ENCODE results near the gene LRRC4C. TPM values are rescaled to one million over a fixed set of nuclear protein-coding genes. Genes with fewer than 3 reads are reported as not detected.

The LRRC4C gene
- total and polyA plus RNA-seq, 10 of the 15 experiments (the other 5 are each of a cell fraction or from before 2014, with no cell fraction given) = 1.5 TPM; not detected in 9

DNA sequence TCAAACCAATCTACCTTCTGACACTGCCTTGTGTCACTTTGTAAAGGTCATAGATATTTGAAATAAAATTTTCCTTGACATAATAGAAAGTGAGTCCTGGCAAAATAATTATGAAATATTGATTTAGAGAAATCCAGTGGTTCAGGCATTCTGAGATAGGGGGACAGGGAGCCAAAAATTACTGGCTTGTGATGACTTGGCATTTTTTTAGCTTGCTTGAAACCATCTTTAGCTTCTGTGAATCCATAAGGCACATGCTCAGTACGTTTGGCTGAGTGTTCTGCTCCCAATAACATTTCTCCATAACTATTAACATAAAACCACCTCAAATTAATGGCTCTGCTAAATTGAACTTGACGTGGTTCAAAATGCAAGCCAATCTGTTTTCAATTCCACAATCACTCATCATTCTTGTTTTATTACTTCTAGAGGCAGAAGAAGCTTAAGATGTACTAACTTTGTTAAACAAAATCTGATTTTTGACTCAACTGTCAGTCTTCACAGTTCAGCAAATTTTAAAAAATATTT, 209.0 kb downstream of the LRRC4C start:
- intact Hi-C loops (cut with micrococcal nuclease; ENCODE audit: unreplicated experiment) (no loop called here), in situ Hi-C loops (cut with MboI) (no loop called here)
- Histone ChIP-seq H4K20me1 (ENCODE audit: control insufficient read depth, insufficient read depth) (no peaks in the 10 kb centered on the region), H3K9ac (ENCODE audit: control insufficient read depth, insufficient read depth, low read length) (no peak overlapping the region), H3K27ac (ENCODE audit: control insufficient read depth, insufficient read depth) (no peak overlapping the region), H3K4me2 (ENCODE audit: control insufficient read depth, insufficient read depth) (no peak overlapping the region), H3K36me3 (ENCODE audit: control insufficient read depth in 2 of 2, insufficient read depth in 2 of 2, low read length in 1 of 2) (no peaks in the 10 kb centered on the region), H3K9me3 (replicated peaks; ENCODE audit: control insufficient read depth, insufficient read depth, low read length) (no peaks in the 10 kb centered on the region), H3K4me3 (no peak overlapping the region), H2AFZ (ENCODE audit: control insufficient read depth, low read depth, low read length) (no peak overlapping the region), H3K27me3 (replicated peaks in 1 of 2; ENCODE audit: control insufficient read depth in 2 of 2, insufficient read depth in 2 of 2, low read length in 1 of 2) (no peaks in the 10 kb centered on the region), H3K4me1 (ENCODE audit: control insufficient read depth, insufficient read depth, low read length) (no peaks in the 10 kb centered on the region), H3K79me2 (ENCODE audit: control insufficient read depth, insufficient read depth, low read length) (no peaks in the 10 kb centered on the region)
- no peak for FAIRE-seq
- ChIA-PET RAD21 (ENCODE audit: unreplicated experiment) (no interaction called here), CTCF (no interaction called here), SMC1A (ENCODE audit: uncharacterized antibody, unreplicated experiment) (no interaction called here), POLR2A (no interaction called here)
- no TSS peak for BruUV-seq (replicated peaks)
- WGBS (ENCODE audit: insufficient coverage, insufficient replicate concordance, low lambda C conversion rate, missing lambda C conversion rate) = 0% methylated on average over 2 of the region's 2 CpGs
- TF ChIP-seq SREBF1 (IDR thresholded peaks at IDR 0.05; ENCODE audit: low read length) (no peak), TBL1XR1 (IDR thresholded peaks at IDR 0.05; ENCODE audit: low read depth, low read length) (no peak)
- no peak for DNase-seq (ENCODE audit: low read depth, low spot score)
- no peak for ATAC-seq

DNA sequence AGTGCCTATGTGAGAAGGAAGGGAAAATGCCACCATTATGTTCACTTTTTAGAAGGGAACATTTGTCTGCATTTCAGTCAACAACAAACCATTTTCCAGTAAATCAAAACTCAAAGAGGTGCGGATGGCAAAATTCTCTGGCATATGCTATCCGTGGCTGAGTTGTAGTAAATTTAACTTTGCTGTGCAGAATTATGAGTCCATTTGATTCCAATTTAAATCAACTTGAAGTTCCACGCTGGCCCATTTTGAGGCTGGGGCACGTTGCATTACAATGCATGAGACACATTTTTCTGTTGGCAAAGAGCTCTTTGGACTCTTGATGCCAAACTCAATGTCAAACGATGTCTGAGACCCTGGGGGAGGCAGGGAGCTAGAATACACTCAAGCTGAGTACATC, 211.8 kb downstream of the LRRC4C start:
- WGBS (ENCODE audit: insufficient coverage, insufficient replicate concordance, low lambda C conversion rate, missing lambda C conversion rate) = 16% methylated on average over 5 of the region's 5 CpGs
- BruUV-seq (replicated peaks) = no TSS peak
- RAD21 ChIA-PET (ENCODE audit: unreplicated experiment) = no interaction called here

More for the DNA sequence above, 211.8 kb downstream of the LRRC4C start:
- ChIA-PET SMC1A (ENCODE audit: uncharacterized antibody, unreplicated experiment) (interaction anchor here (1.6 kb wide), 1 partner anchor 184 kb away, joined by 6 read pairs; no protein-coding TSS in a partner anchor), CTCF (interaction anchor here (0.6 kb wide), 1 partner anchor 403 kb away, joined by 3 read pairs; no protein-coding TSS in a partner anchor), POLR2A (no interaction called here)
- Histone ChIP-seq H3K9ac (ENCODE audit: control insufficient read depth, insufficient read depth, low read length) (no peak overlapping the region), H4K20me1 (ENCODE audit: control insufficient read depth, insufficient read depth) (no peaks in the 10 kb centered on the region), H3K4me2 (ENCODE audit: control insufficient read depth, insufficient read depth) (no peak overlapping the region), H3K4me1 (ENCODE audit: control insufficient read depth, insufficient read depth, low read length) (no peaks in the 10 kb centered on the region), H3K79me2 (ENCODE audit: control insufficient read depth, insufficient read depth, low read length) (no peaks in the 10 kb centered on the region), H3K9me3 (replicated peaks; ENCODE audit: control insufficient read depth, insufficient read depth, low read length) (no peaks in the 10 kb centered on the region), H3K27ac (ENCODE audit: control insufficient read depth, insufficient read depth) (no peak overlapping the region), H2AFZ (ENCODE audit: control insufficient read depth, low read depth, low read length) (no peak overlapping the region), H3K36me3 (ENCODE audit: control insufficient read depth in 2 of 2, insufficient read depth in 2 of 2, low read length in 1 of 2) (no peaks in the 10 kb centered on the region), H3K4me3 (no peak overlapping the region), H3K27me3 (replicated peaks in 1 of 2; ENCODE audit: control insufficient read depth in 2 of 2, insufficient read depth in 2 of 2, low read length in 1 of 2) (no peaks in the 10 kb centered on the region)
- intact Hi-C loops (cut with micrococcal nuclease; ENCODE audit: unreplicated experiment) (loop anchor here (2.0 kb wide), 1 partner anchor 183 kb away; no protein-coding TSS in a partner anchor), in situ Hi-C loops (cut with MboI) (no loop called here)
- no peak for FAIRE-seq
- DNase-seq (ENCODE audit: low read depth, low spot score) = no peak
- no peak for ATAC-seq
- TF ChIP-seq SUZ12 (IDR thresholded peaks at IDR 0.05; ENCODE audit: unreplicated experiment) = no peak
